HCT116 (cell line): ENCODE measurements around the gene GTF3C2. TPM values are rescaled to one million over a fixed set of nuclear protein-coding genes. Genes with fewer than 3 reads are reported as not detected.
"Not testable (repeated sequence)": the region's sequence is repeated elsewhere in the genome, so short reads cannot be mapped to it uniquely, and the experiment has no call there.

Experiments
- ATAC-seq: fragments of 200-7000 bp; cut with Tn5 transposase; 2 replicates; pipeline ENCODE4 v1.9.1; 2020; ENCODE audit warnings: mild to moderate bottlenecking, moderate library complexity
- BruUV-seq: library from RNA; stranded (reverse); fragments of 400-500 nt; replicated peaks from 2 replicates; lab custom pipeline; 2021; lab: Mats Ljungman, UMichigan
- CTCF ChIA-PET: fragments of 300-600 bp; sonication (Branson Sonifier 250); formaldehyde crosslinking; loops from one replicate; lab custom pipeline; 2021; ENCODE audit warnings: antibody characterized with exemption; lab: Charles Lee
- POLR2A ChIA-PET: fragments of 300-600, 350-600 bp; sonication (Branson Sonifier 250); formaldehyde crosslinking; loops from one replicate; lab custom pipeline; 2021; ENCODE audit warnings: antibody characterized with exemption; lab: Charles Lee
- RAD21 ChIA-PET, 2 experiments: fragments of 300-600 bp; sonication (Branson Sonifier 250); formaldehyde crosslinking; loops; one replicate each; lab custom pipeline; 2023; ENCODE audit warnings: low total read pairs in 2 of 2; ENCODE audit not compliant: uncharacterized antibody in 2 of 2, unreplicated experiment in 2 of 2, low non-redundant PET in 1 of 2; lab: Charles Lee
- DNase-seq: peaks from one replicate; pipeline ENCODE4 v3.0.0-alpha.2; 2010; ENCODE audit warnings: low read depth, low spot score
- H2AFZ ChIP-seq: fragments of 200-600 bp; shearing (Covaris generic), sonication (generic); 2 replicates; pipeline ENCODE4 v1.6.1; 2017; ENCODE audit warnings: low read depth, mixed run types, mixed read lengths, antibody characterized with exemption, low read length; ENCODE audit not compliant: poor library complexity, severe bottlenecking
- H3K27ac ChIP-seq: 2 replicates; pipeline ENCODE4 v1.5.1; 2012; ENCODE audit warnings: low read depth, low read length
- H3K27me3 ChIP-seq: fragments of 200-600 bp; sonication (generic); 2 replicates; pipeline ENCODE4 v1.6.1; 2016; ENCODE audit warnings: mixed run types, low read length, mixed read lengths; ENCODE audit not compliant: insufficient read depth
- H3K36me3 ChIP-seq, 2 experiments: fragments of 200-500 bp in 1 of 2; fragments of 200-600 bp in 1 of 2; sonication (Bioruptor generic) in 1 of 2; sonication (generic) in 1 of 2; 2 replicates each; pipeline versions ENCODE4 v1.5.1 to v1.6.1; 2014 to 2016; ENCODE audit warnings: low read length in 2 of 2, inconsistent platforms in 1 of 2, mixed read lengths in 1 of 2, mixed run types in 1 of 2; ENCODE audit not compliant: insufficient read depth in 2 of 2, control insufficient read depth in 1 of 2
- H3K4me1 ChIP-seq, 2 experiments: fragments of 200-600 bp in 1 of 2; sonication (generic) in 1 of 2; 2 replicates each; pipeline versions ENCODE4 v1.5.1 to v1.6.1; 2012 to 2017; ENCODE audit warnings: low read length in 2 of 2, inconsistent platforms in 1 of 2, mild to moderate bottlenecking in 1 of 2, mixed read lengths in 1 of 2, mixed run types in 1 of 2, moderate library complexity in 1 of 2; ENCODE audit not compliant: insufficient read depth in 2 of 2, control insufficient read depth in 1 of 2
- H3K4me2 ChIP-seq: fragments of 200-600 bp; sonication (generic); 2 replicates; pipeline ENCODE4 v1.6.1; 2017; ENCODE audit warnings: mixed run types, low read length, mixed read lengths
- H3K4me3 ChIP-seq, 2 experiments: fragments of 200-600 bp in 1 of 2; sonication (generic) in 1 of 2; replicated peaks in 1 of 2; 2 replicates each; pipeline ENCODE4 v1.5.1; 2011 to 2016; ENCODE audit warnings: low read length in 2 of 2, control low read depth in 1 of 2, low read depth in 1 of 2, mild to moderate bottlenecking in 1 of 2, mixed read lengths in 1 of 2, mixed run types in 1 of 2
- H3K79me2 ChIP-seq: fragments of 200-600 bp; sonication (generic); 2 replicates; pipeline ENCODE4 v1.6.1; 2017; ENCODE audit warnings: mild to moderate bottlenecking, mixed run types, low read length, moderate library complexity, mixed read lengths; ENCODE audit not compliant: insufficient read depth
- H3K9ac ChIP-seq: fragments of 200-600 bp; sonication (generic); 2 replicates; pipeline ENCODE4 v1.6.1; 2016; ENCODE audit warnings: low read length, mixed read lengths
- H3K9me2 ChIP-seq: fragments of 200-600 bp; sonication (generic), shearing (Covaris generic); 2 replicates; pipeline ENCODE4 v1.6.1; 2017; ENCODE audit warnings: mixed run types, mild to moderate bottlenecking, moderate library complexity; ENCODE audit not compliant: insufficient read depth
- H3K9me3 ChIP-seq, 2 experiments: fragments of 200-500 bp in 1 of 2; fragments of 200-600 bp in 1 of 2; sonication (Bioruptor generic) in 1 of 2; sonication (generic) in 1 of 2; 2 replicates each; pipeline ENCODE4 v1.6.1; 2014 to 2017; ENCODE audit warnings: low read length in 2 of 2, mixed read lengths in 2 of 2, inconsistent platforms in 1 of 2, low read depth in 1 of 2, mild to moderate bottlenecking in 1 of 2, mixed run types in 1 of 2, moderate library complexity in 1 of 2; ENCODE audit not compliant: control insufficient read depth in 1 of 2, insufficient read depth in 1 of 2
- H4K20me1 ChIP-seq: fragments of 200-600 bp; sonication (generic), shearing (Covaris generic); 2 replicates; pipeline ENCODE4 v1.6.1; 2017; ENCODE audit warnings: mixed run types, mild to moderate bottlenecking, moderate library complexity; ENCODE audit not compliant: insufficient read depth
- CBX3 ChIP-seq: IDR thresholded peaks from 2 replicates; pipeline ENCODE4 v1.6.1; 2012; ENCODE audit warnings: low read depth
- intact Hi-C: fragments of 100-400 bp; cut with micrococcal nuclease; formaldehyde crosslinking; loops from 2 replicates; pipeline ENCODE4 v1.10.0; 2022
- total RNA-seq: library from RNA; stranded (reverse); gene quantifications from one replicate; pipeline ENCODE4 v1.2.1, GENCODE V29; 2021; ENCODE audit not compliant: unreplicated experiment

The GTF3C2 gene
- total RNA-seq, 1 experiment from 2014 or later, result 88.2 TPM

- H3K4me3 ChIP-seq, H3K9ac ChIP-seq, POLR2A ChIA-PET, H3K27me3 ChIP-seq, H3K27ac ChIP-seq, H3K9me2 ChIP-seq, RAD21 ChIA-PET, H3K9me3 ChIP-seq, DNase-seq, ATAC-seq, H2AFZ ChIP-seq, BruUV-seq, H3K36me3 ChIP-seq, H3K4me2 ChIP-seq, H4K20me1 ChIP-seq, intact Hi-C loops, CTCF ChIA-PET: not testable (repeated sequence)
- peaks cover 11 to 27% of the 10 kb centered on the region in 2 experiments for H3K4me1 ChIP-seq
- peaks cover 92% of the 10 kb centered on the region for H3K79me2 ChIP-seq
Measured at GRCh38 chr2:27353386-27353761, 3.2 kb downstream of the GTF3C2 start.

- ChIA-PET RAD21 (no interaction called here), CTCF (no interaction called here), POLR2A (interaction anchor here (0.8 kb wide), 1 partner anchor 16 kb away, joined by 3 read pairs; no protein-coding TSS in a partner anchor)
- Histone ChIP-seq H3K27me3 (no peaks in the 10 kb centered on the region), H4K20me1 (no peaks in the 10 kb centered on the region), H3K4me2 (no peak overlapping the region), H3K4me1 (peaks cover 10 to 20% of the 10 kb centered on the region in 2 experiments), H3K9me3 (no peaks in the 10 kb centered on the region), H3K9me2 (no peaks in the 10 kb centered on the region), H3K4me3 (no peak overlapping the region), H3K36me3 (no peaks in the 10 kb centered on the region), H3K27ac (no peak overlapping the region), H3K79me2 (peaks cover 92% of the 10 kb centered on the region), H3K9ac (no peak overlapping the region), H2AFZ (no peak overlapping the region)
- no peak for TF ChIP-seq CBX3
- BruUV-seq, result no TSS peak
- no peak for ATAC-seq
- intact Hi-C loops, result no loop called here
- no peak for DNase-seq
Measured at GRCh38 chr2:27351802-27352598, 4.6 kb downstream of the GTF3C2 start.
